OCI-LY3 (cell line): ENCODE results near the gene COL4A1.

Experiments
- H2AFZ ChIP-seq: fragments of 200-600, 300-600 bp; shearing (Covaris generic); 2 replicates; pipeline ENCODE4 v1.6.0; 2014; ENCODE audit warnings: antibody characterized with exemption, low read depth, low read length
- H3K27ac ChIP-seq: fragments of 200-600, 300-600 bp; sonication (generic); 2 replicates; pipeline ENCODE4 v1.5.1; 2014; ENCODE audit warnings: mild to moderate bottlenecking, low read length, moderate library complexity, mixed read lengths
- H3K27me3 ChIP-seq: fragments of 200-600, 300-600 bp; sonication (generic); 2 replicates; pipeline ENCODE4 v1.6.1; 2014; ENCODE audit warnings: low read depth, low read length, mixed read lengths
- H3K36me3 ChIP-seq: fragments of 200-600, 300-600 bp; sonication (generic); replicated peaks from 2 replicates; pipeline ENCODE3; 2014; ENCODE audit warnings: low read depth, low read length, mixed read lengths
- H3K4me1 ChIP-seq: fragments of 300-600, 200-600 bp; sonication (generic); 2 replicates; pipeline ENCODE4 v1.6.1; 2014; ENCODE audit warnings: low read length, mixed read lengths
- H3K4me2 ChIP-seq: fragments of 200-600, 300-600 bp; sonication (generic); 2 replicates; pipeline ENCODE4 v1.6.1; 2014; ENCODE audit warnings: low read length, mixed read lengths
- H3K4me3 ChIP-seq: fragments of 300-600, 200-600 bp; sonication (generic); 2 replicates; pipeline ENCODE4 v1.5.1; 2014; ENCODE audit warnings: antibody characterized with exemption, mild to moderate bottlenecking, low read length, moderate library complexity
- H3K79me2 ChIP-seq: fragments of 300-600, 200-600 bp; shearing (Covaris generic); 2 replicates; pipeline ENCODE4 v1.6.1; 2014; ENCODE audit warnings: mild to moderate bottlenecking, low read length, mixed read lengths
- H3K9ac ChIP-seq: fragments of 300-600, 200-600 bp; shearing (Covaris generic); 2 replicates; pipeline ENCODE4 v1.6.0; 2014; ENCODE audit warnings: mild to moderate bottlenecking, low read length, moderate library complexity
- H3K9me3 ChIP-seq: fragments of 200-600, 300-600 bp; shearing (Covaris generic); 2 replicates; pipeline ENCODE4 v1.6.1; 2014; ENCODE audit warnings: low read length, mixed read lengths; ENCODE audit not compliant: insufficient read depth
- H4K20me1 ChIP-seq: fragments of 200-600, 300-600 bp; sonication (generic); 2 replicates; pipeline ENCODE4 v1.6.1; 2016; ENCODE audit warnings: low read length, mixed read lengths; ENCODE audit not compliant: insufficient read depth
- EZH2phosphoT487 ChIP-seq: fragments of 200-600 bp; shearing (Covaris generic); IDR thresholded peaks from 2 replicates; pipeline ENCODE4 v1.6.1; 2018; ENCODE audit warnings: antibody characterized with exemption, mixed run types, low read depth
- TF ChIP-seq, protein P1 (sequence below): fragments of 200-600, 300-600 bp; sonication (generic); IDR thresholded peaks from 2 replicates; pipeline ENCODE4 v1.5.1; 2014; ENCODE audit warnings: antibody characterized with exemption, low read length, low read depth

COL4A1 gene

DNA sequence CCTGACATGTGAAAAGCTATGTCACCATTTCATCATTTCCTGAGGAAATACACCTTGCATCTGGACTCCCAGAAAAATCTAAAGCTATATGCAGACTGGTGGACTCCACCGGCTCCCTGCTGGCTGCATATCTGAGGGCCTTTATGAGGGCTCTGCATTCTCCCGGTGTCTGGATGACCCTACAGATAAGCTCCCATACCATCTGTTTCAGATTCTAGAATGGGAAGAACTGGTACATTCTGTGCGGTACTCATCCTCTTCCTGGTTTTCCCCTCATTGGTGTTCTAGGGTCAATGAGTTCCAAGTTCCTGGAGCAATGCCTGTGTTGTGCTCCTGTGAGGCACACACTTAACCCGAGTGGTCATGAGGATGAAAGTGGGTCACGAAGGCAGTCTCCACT, 60.4 kb downstream of the COL4A1 start:
- Histone ChIP-seq H3K4me1 (peaks cover 7% of the 10 kb centered on the region; the same call in 1 of the 2 replicates), H3K27me3 (peaks cover 20% of the 10 kb centered on the region), H3K9me3 (no peaks in the 10 kb centered on the region), H4K20me1 (no peaks in the 10 kb centered on the region), H3K79me2 (no peaks in the 10 kb centered on the region), H3K27ac (no peak overlapping the region), H2AFZ (no peak overlapping the region), H3K4me2 (no peak overlapping the region), H3K36me3 (no peaks in the 10 kb centered on the region), H3K9ac (no peak overlapping the region), H3K4me3 (no peak overlapping the region)
- no peak for TF ChIP-seq EZH2phosphoT487
- TF ChIP-seq, protein P1, sequence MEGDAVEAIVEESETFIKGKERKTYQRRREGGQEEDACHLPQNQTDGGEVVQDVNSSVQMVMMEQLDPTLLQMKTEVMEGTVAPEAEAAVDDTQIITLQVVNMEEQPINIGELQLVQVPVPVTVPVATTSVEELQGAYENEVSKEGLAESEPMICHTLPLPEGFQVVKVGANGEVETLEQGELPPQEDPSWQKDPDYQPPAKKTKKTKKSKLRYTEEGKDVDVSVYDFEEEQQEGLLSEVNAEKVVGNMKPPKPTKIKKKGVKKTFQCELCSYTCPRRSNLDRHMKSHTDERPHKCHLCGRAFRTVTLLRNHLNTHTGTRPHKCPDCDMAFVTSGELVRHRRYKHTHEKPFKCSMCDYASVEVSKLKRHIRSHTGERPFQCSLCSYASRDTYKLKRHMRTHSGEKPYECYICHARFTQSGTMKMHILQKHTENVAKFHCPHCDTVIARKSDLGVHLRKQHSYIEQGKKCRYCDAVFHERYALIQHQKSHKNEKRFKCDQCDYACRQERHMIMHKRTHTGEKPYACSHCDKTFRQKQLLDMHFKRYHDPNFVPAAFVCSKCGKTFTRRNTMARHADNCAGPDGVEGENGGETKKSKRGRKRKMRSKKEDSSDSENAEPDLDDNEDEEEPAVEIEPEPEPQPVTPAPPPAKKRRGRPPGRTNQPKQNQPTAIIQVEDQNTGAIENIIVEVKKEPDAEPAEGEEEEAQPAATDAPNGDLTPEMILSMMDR = no peak

DNA sequence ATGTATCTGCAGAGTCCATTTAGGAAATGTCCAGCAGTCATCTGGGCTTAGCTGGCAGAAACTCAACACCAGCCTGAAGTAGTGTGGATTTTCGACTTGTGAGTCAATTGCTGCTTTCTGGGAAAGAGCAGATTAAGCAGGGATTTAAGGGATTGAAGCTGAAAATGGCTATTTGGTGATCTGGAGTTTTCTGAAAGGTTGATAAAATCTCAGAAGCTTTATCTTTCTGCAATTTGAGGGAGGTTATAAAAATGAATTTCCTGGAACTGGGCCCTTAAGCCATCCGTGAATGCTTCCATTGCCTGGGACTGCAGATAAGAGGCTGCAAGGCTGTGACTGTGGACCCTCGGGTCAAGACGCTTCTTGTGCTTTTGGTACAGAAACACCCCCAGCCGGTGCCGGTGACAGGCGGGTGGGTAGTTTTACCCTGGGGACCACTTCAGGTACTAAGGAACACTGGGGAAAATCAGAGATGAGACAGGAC, 61.5 kb downstream of the COL4A1 start:
- no peak overlapping the region for H3K4me3 ChIP-seq
- peaks cover 20% of the 10 kb centered on the region for H3K27me3 ChIP-seq
- no peak overlapping the region for H3K9ac ChIP-seq
- no peaks in the 10 kb centered on the region for H4K20me1 ChIP-seq
- no peaks in the 10 kb centered on the region for H3K9me3 ChIP-seq
- H3K36me3 ChIP-seq = no peaks in the 10 kb centered on the region
- no peak overlapping the region for H3K27ac ChIP-seq
- TF ChIP-seq, protein P1 = no peak
- TF ChIP-seq EZH2phosphoT487 = no peak
- no peaks in the 10 kb centered on the region for H3K79me2 ChIP-seq
- no peak overlapping the region for H3K4me2 ChIP-seq
- no peaks in the 10 kb centered on the region for H3K4me1 ChIP-seq
- H2AFZ ChIP-seq = no peak overlapping the region

DNA sequence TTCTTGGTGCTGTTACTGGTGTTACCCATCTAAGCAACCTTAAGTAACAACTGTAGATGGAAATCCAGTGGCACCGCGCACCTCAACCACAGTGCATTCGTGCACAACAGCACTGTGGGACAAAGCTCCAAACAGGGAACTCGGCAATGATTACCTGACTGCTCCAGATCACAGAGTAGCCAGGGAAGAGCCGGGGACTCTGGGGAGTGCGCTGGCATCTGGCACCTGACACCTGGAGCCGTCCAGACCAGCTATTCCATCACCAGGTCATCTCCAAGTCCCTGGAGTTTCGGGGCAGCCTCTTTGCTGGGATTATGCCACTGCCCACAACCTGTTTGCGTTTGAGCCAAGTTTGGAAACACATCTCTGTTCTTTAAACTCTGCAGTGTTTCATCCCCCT, 62.0 kb downstream of the COL4A1 start:
- TF ChIP-seq, protein P1 = no peak
- no peak for TF ChIP-seq EZH2phosphoT487
- Histone ChIP-seq H3K27me3 (peaks cover 20% of the 10 kb centered on the region), H3K4me3 (no peak overlapping the region), H3K79me2 (no peaks in the 10 kb centered on the region), H3K27ac (no peak overlapping the region), H4K20me1 (no peaks in the 10 kb centered on the region), H3K9me3 (no peaks in the 10 kb centered on the region), H3K4me1 (no peaks in the 10 kb centered on the region), H3K9ac (no peak overlapping the region), H2AFZ (no peak overlapping the region), H3K4me2 (no peak overlapping the region), H3K36me3 (no peaks in the 10 kb centered on the region)

DNA sequence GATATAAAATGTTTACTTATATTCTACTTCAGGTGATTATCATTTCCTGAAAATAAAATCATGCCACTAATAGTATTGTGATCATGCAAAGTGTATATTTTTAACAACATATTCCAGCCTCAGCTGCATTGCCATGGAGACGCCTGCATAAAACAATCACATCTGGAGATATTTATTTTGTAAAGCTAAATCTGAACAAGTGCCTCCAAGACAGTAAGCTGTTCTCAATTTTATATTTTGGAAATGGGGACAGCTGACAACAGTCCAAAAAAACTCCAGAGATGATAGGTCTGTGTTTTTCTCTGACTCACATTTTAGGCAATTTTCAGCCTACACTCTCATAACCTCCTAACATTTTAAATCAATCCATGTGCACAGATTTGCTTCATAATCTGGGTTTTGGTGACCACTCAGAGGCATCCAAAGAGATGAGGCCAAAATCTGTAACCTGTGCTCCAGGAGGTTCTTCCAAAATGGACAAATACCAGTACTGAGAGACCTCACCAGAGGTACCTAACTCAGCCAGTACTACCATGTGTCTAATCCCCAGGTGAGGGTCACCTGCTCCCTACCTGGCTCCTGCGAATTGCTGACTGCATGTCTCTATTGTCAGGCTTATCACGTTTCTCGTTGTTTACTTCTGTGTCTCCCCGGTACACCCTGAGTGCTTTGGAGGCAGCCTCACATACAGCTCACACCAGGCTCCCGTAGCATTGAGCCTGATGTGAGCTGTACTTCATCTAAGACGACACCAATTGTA, 62.7 kb downstream of the COL4A1 start:
- peaks cover 20% of the 10 kb centered on the region for H3K27me3 ChIP-seq
- H4K20me1 ChIP-seq = no peaks in the 10 kb centered on the region
- no peaks in the 10 kb centered on the region for H3K36me3 ChIP-seq
- H2AFZ ChIP-seq = no peak overlapping the region
- H3K4me3 ChIP-seq = no peak overlapping the region
- H3K9ac ChIP-seq = no peak overlapping the region
- no peak for TF ChIP-seq EZH2phosphoT487
- H3K4me1 ChIP-seq = no peaks in the 10 kb centered on the region
- H3K9me3 ChIP-seq = no peaks in the 10 kb centered on the region
- no peak overlapping the region for H3K4me2 ChIP-seq
- no peaks in the 10 kb centered on the region for H3K79me2 ChIP-seq
- H3K27ac ChIP-seq = no peak overlapping the region
